IMR-90 (cell line): ENCODE measurements around the gene PRKCE. TPM values are rescaled to one million over a fixed set of nuclear protein-coding genes. Genes with fewer than 3 reads are reported as not detected.
"Not testable (repeated sequence)": the region's sequence is repeated elsewhere in the genome, so short reads cannot be mapped to it uniquely, and the experiment has no call there.

Source experiments
- ATAC-seq: fragments of 200-7000 bp; cut with Tn5 transposase; 2 replicates; pipeline ENCODE4 v1.9.1; 2020; ENCODE audit warnings: low read depth, mild to moderate bottlenecking, moderate library complexity
- BruUV-seq: library from RNA; stranded (reverse); fragments of 400-500 nt; replicated peaks from 2 replicates; lab custom pipeline; 2021; lab: Mats Ljungman, UMichigan
- CTCF ChIA-PET: fragments of 300-600 bp; formaldehyde crosslinking; extraction: SDS; loops from one replicate; lab custom pipeline; 2021; ENCODE audit warnings: antibody characterized with exemption; lab: Yijun Ruan, JAX
- POLR2A ChIA-PET: fragments of 300-600 bp; sonication (Branson Sonifier 250); formaldehyde crosslinking; loops from one replicate; lab custom pipeline; 2022; ENCODE audit warnings: antibody characterized with exemption; ENCODE audit not compliant: unreplicated experiment; lab: Charles Lee
- DNase-seq: peaks from one replicate; pipeline ENCODE4 v3.0.0; 2013
- H2AFZ ChIP-seq: replicated peaks from 2 replicates; pipeline ENCODE3; 2013; ENCODE audit warnings: low read length, mild to moderate bottlenecking; ENCODE audit not compliant: poor library complexity
- H2AK5ac ChIP-seq: 2 replicates; pipeline ENCODE4 v1.6.1; 2013; ENCODE audit warnings: low read depth, low read length, inconsistent platforms
- H2AK9ac ChIP-seq: replicated peaks from 2 replicates; pipeline ENCODE3; 2013; ENCODE audit warnings: mild to moderate bottlenecking, low read depth, low read length, moderate library complexity; ENCODE audit not compliant: poor library complexity
- H2BK120ac ChIP-seq: 2 replicates; pipeline ENCODE4 v1.6.1; 2013; ENCODE audit warnings: low read depth, low read length, inconsistent platforms
- H2BK15ac ChIP-seq: 3 replicates; pipeline ENCODE4 v1.6.1; 2013; ENCODE audit warnings: low read depth, low read length, inconsistent platforms
- H2BK20ac ChIP-seq: 2 replicates; pipeline ENCODE4 v1.6.1; 2013; ENCODE audit warnings: low read depth, mild to moderate bottlenecking, inconsistent platforms, low read length, moderate library complexity
- H2BK5ac ChIP-seq: 2 replicates; pipeline ENCODE4 v1.6.1; 2013; ENCODE audit warnings: mild to moderate bottlenecking, low read depth, low read length, inconsistent platforms; ENCODE audit not compliant: poor library complexity, severe bottlenecking
- H3K14ac ChIP-seq: replicated peaks from 2 replicates; pipeline ENCODE4 v1.6.1; 2013; ENCODE audit warnings: low read depth, low read length, inconsistent platforms
- H3K18ac ChIP-seq: 2 replicates; pipeline ENCODE4 v1.6.1; 2013; ENCODE audit warnings: low read depth, low read length, control low read depth
- H3K23ac ChIP-seq: 2 replicates; pipeline ENCODE4 v1.6.1; 2013; ENCODE audit warnings: low read depth, low read length, inconsistent platforms
- H3K27ac ChIP-seq: 2 replicates; pipeline ENCODE4 v1.5.1; 2013; ENCODE audit warnings: mild to moderate bottlenecking, control low read depth, low read length; ENCODE audit not compliant: insufficient read depth
- H3K27me3 ChIP-seq: 2 replicates; pipeline ENCODE4 v1.6.1; 2013; ENCODE audit warnings: low read length; ENCODE audit not compliant: control insufficient read depth, insufficient read depth
- H3K36me3 ChIP-seq: 2 replicates; pipeline ENCODE4 v1.6.1; 2013; ENCODE audit warnings: low read length, mixed read lengths; ENCODE audit not compliant: control insufficient read depth, insufficient read depth
- H3K4ac ChIP-seq: 2 replicates; pipeline ENCODE4 v1.6.1; 2013; ENCODE audit warnings: low read depth, low read length, inconsistent platforms
- H3K4me1 ChIP-seq: 2 replicates; pipeline ENCODE4 v1.6.1; 2013; ENCODE audit warnings: low read length, mixed read lengths; ENCODE audit not compliant: control insufficient read depth, insufficient read depth
- H3K4me2 ChIP-seq: 2 replicates; pipeline ENCODE4 v1.6.1; 2013; ENCODE audit warnings: low read depth, mild to moderate bottlenecking, control low read depth, low read length, moderate library complexity
- H3K4me3 ChIP-seq: 2 replicates; pipeline ENCODE4 v1.5.1; 2013; ENCODE audit warnings: low read depth, mild to moderate bottlenecking, control low read depth, low read length, moderate library complexity; ENCODE audit not compliant: insufficient read depth
- H3K56ac ChIP-seq: 2 replicates; pipeline ENCODE4 v1.6.1; 2013; ENCODE audit warnings: low read length, inconsistent platforms; ENCODE audit not compliant: insufficient read depth; ENCODE audit errors: extremely low read depth
- H3K79me1 ChIP-seq, 2 experiments: 2 replicates each; pipeline ENCODE4 v1.6.1; 2013; ENCODE audit warnings: low read length in 2 of 2, inconsistent platforms in 1 of 2, low read depth in 1 of 2
- H3K9ac ChIP-seq: 2 replicates; pipeline ENCODE4 v1.6.1; 2013; ENCODE audit warnings: low read depth, low read length, control low read depth
- H3K9me1 ChIP-seq: 2 replicates; pipeline ENCODE4 v1.6.1; 2013; ENCODE audit warnings: low read length, inconsistent platforms; ENCODE audit not compliant: insufficient read depth
- H3K9me3 ChIP-seq: 2 replicates; pipeline ENCODE4 v1.6.1; 2013; ENCODE audit warnings: low read length; ENCODE audit not compliant: control insufficient read depth, insufficient read depth
- H4K20me1 ChIP-seq: 2 replicates; pipeline ENCODE4 v1.6.1; 2013; ENCODE audit warnings: low read length, inconsistent platforms; ENCODE audit not compliant: insufficient read depth
- H4K5ac ChIP-seq: 2 replicates; pipeline ENCODE4 v1.6.1; 2013; ENCODE audit warnings: mild to moderate bottlenecking, low read depth, low read length, control low read depth
- H4K8ac ChIP-seq, 2 experiments: 2 replicates each; pipeline ENCODE4 v1.6.1; 2013; ENCODE audit warnings: low read depth in 2 of 2, low read length in 2 of 2, control low read depth in 1 of 2, inconsistent platforms in 1 of 2
- H4K91ac ChIP-seq: 2 replicates; pipeline ENCODE4 v1.6.1; 2013; ENCODE audit warnings: low read depth, low read length, inconsistent platforms; ENCODE audit not compliant: insufficient read depth
- WGBS, 2 experiments: methylation state at CpG; one replicate each; pipeline versions ENCODE4 v1.1.5 to v1.1.7; 2013; ENCODE audit warnings: missing lambda C conversion rate in 2 of 2; ENCODE audit not compliant: insufficient read length in 1 of 2; ENCODE audit errors: extremely low coverage in 2 of 2; 5-methylcytosine and 5-hydroxymethylcytosine counted together
- dilution Hi-C: fragments of 300-500 bp; cut with HindIII; formaldehyde crosslinking; loops from one replicate; pipeline ENCODE4 v1.14.3; 2018; ENCODE audit warnings: low sequenced_read_pairs; ENCODE audit not compliant: unreplicated experiment
- in situ Hi-C: fragments of 300-500 bp; cut with MboI; formaldehyde crosslinking; loops from 3 replicates; pipeline ENCODE4 v1.14.3; 2019; ENCODE audit warnings: low sequenced_read_pairs, inconsistent platforms, mixed read lengths
- intact Hi-C: fragments of 100-400 bp; cut with micrococcal nuclease; formaldehyde crosslinking; loops from 2 replicates; pipeline ENCODE4 v1.10.0; 2022
- polyA plus RNA-seq, 3 experiments: library from polyadenylated mRNA; depleted of rRNA; stranded (reverse); fragments of >200 nt; gene quantifications; 2 replicates each; pipeline ENCODE4 v1.2.3, GENCODE V29; 2012; ENCODE audit warnings: low replicate concordance in 1 of 3
- total RNA-seq: library from RNA; depleted of rRNA; stranded (reverse); fragments of >200 nt; gene quantifications from 2 replicates; pipeline ENCODE4 v1.2.3, GENCODE V29; 2012

The PRKCE gene
- total and polyA plus RNA-seq, 2 of the 4 experiments (the other 2 are of a cell fraction), result 8.1 to 32.4 TPM

DNA sequence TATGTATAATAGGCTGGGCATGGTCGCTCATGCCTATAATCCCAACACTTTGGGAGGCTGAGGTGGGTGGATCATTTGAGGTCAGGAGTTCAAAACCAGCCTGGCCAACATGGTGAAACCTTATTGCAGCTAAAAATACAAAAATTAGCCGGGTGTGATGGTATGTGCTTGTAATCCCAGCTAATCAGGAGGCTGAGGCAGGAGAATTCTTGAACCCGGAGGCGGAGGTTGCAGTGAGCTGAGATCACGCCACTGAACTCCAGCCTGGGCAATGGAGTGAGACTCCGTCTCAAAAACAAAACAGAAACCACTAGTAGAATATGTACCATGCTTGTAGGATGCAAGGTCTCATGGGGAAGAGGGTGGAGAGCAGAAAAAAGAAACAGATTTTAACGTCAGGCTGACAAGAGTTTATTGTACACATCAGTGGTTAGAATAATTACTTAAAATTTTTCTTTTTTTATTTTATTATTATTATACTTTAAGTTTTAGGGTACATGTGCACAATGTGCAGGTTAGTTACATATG, 44.1 kb downstream of the PRKCE start:
- intact Hi-C loops, result not testable (repeated sequence)

More for the DNA sequence above, 44.1 kb downstream of the PRKCE start:
- no CpG with 5 or more reads among the region's 7 CpGs for WGBS, 2 experiments
- H3K4me2 ChIP-seq, H2BK5ac ChIP-seq, H4K5ac ChIP-seq, H2BK15ac ChIP-seq, H3K56ac ChIP-seq, H2AK9ac ChIP-seq, POLR2A ChIA-PET, H3K4me3 ChIP-seq, H2BK120ac ChIP-seq, in situ Hi-C loops, H3K9me1 ChIP-seq, H3K14ac ChIP-seq, H3K4me1 ChIP-seq, H4K8ac ChIP-seq, H3K9ac ChIP-seq, H2BK20ac ChIP-seq, H2AK5ac ChIP-seq, H3K4ac ChIP-seq, H3K9me3 ChIP-seq, H2AFZ ChIP-seq, H4K91ac ChIP-seq, ATAC-seq, H3K36me3 ChIP-seq, dilution Hi-C loops, H3K23ac ChIP-seq, DNase-seq, CTCF ChIA-PET, BruUV-seq, H3K27ac ChIP-seq, H3K18ac ChIP-seq, H3K27me3 ChIP-seq: not testable (repeated sequence)
- Histone ChIP-seq H3K79me1 (peaks cover 10 to 52% of the 10 kb centered on the region in 2 experiments; a peak in 3 of 4 replicates), H4K20me1 (peaks cover 16% of the 10 kb centered on the region)
